Measurements from ENCODE around the gene CCDC57.

Gene CCDC57

GRCh38 chr17:82235775-82236141 lies 23.1 kb upstream of the CCDC57 start:
- DNase-seq (ENCODE audit: low spot score), result no peak

GRCh38 chr17:82235056-82235774 lies 22.6 kb upstream of the CCDC57 start:
- DNase-seq (ENCODE audit: low spot score), result no peak

- DNase-seq (ENCODE audit: low spot score), result no peak
These were observed 21.8 kb upstream of the CCDC57 start for GRCh38 chr17:82234211-82235055.

- DNase-seq (ENCODE audit: low spot score), result no peak
These were observed 20.5 kb upstream of the CCDC57 start for GRCh38 chr17:82232876-82233785.

GRCh38 chr17:82232322-82232820 lies 19.7 kb upstream of the CCDC57 start:
- DNase-seq (ENCODE audit: low spot score), result no peak

- DNase-seq (ENCODE audit: low spot score), result peak; percentile 19
These were observed 19.1 kb upstream of the CCDC57 start for GRCh38 chr17:82231562-82232321.

- no peak for DNase-seq (ENCODE audit: low spot score)
These were observed 18.6 kb upstream of the CCDC57 start for GRCh38 chr17:82231312-82231561.

- peak; percentile 48 for DNase-seq (ENCODE audit: low spot score)
These were observed 18.1 kb upstream of the CCDC57 start for GRCh38 chr17:82230609-82231311.

GRCh38 chr17:82229698-82230608 lies 17.3 kb upstream of the CCDC57 start:
- no peak for DNase-seq (ENCODE audit: low spot score)

- DNase-seq (ENCODE audit: low spot score), result peak; percentile 60
These were observed 16.4 kb upstream of the CCDC57 start, which contains the start of gene SLC16A3 for GRCh38 chr17:82228842-82229697. Gene SLC16A3 (plus strand): TSS chr17:82229042. CDS start chr17:82236009, 6,967 bp downstream.

GRCh38 chr17:82228278-82228841 lies 15.7 kb upstream of the CCDC57 start:
- peak; percentile 58 for DNase-seq (ENCODE audit: low spot score)

GRCh38 chr17:82227629-82228277 lies 15.1 kb upstream of the CCDC57 start:
- DNase-seq (ENCODE audit: low spot score), result no peak

- no peak for DNase-seq (ENCODE audit: low spot score)
These were observed 14.4 kb upstream of the CCDC57 start for GRCh38 chr17:82226809-82227628.

GRCh38 chr17:82226146-82226808 lies 13.6 kb upstream of the CCDC57 start:
- DNase-seq (ENCODE audit: low spot score), result no peak

GRCh38 chr17:82225368-82226029 lies 12.9 kb upstream of the CCDC57 start:
- no peak for DNase-seq (ENCODE audit: low spot score)

GRCh38 chr17:82224666-82225065 lies 12.0 kb upstream of the CCDC57 start:
- no peak for DNase-seq (ENCODE audit: low spot score)

Data from CD4-positive, alpha-beta T cell treated with Interleukin-2 at 100 ng/mL for 4 hours (primary cell).